ENCODE results near the gene SEZ6.

DNA sequence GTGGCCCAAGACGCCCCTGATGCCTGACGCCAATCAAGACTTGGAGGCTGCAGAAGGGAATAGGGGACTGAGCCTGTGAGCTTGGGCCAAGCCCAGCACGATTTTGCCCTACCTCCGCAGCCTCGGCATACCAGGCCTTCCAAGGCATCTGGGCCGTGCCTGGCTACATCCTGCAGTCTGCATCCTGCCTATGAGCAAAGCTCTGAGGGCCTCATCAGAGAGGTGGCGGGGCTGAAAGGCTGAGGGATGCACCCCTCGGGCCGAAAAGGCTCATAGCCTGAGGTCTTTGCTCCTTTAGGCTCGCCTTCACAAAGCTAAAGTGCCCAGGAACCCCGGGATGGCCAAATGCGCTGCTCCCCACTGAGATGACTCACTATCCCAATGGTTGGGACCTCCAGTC, 2.5 kb downstream of the SEZ6 start:
- TF ChIP-seq CTCF (IDR thresholded peaks at IDR 0.05 in 8 of 11, conservative IDR thresholded peaks at IDR 0.05 in 3 of 11) (no peak), POLR2A (IDR thresholded peaks at IDR 0.05) (no peak), POLR2AphosphoS5 (IDR thresholded peaks at IDR 0.05) (no peak)

Data from spleen (tissue), 7 donors.